Liver (tissue), 9 donors: ENCODE results near the gene FGFRL1. TPM values are rescaled to one million over a fixed set of nuclear protein-coding genes. Genes with fewer than 3 reads are reported as not detected.

Source experiments
- DNase-seq: peaks from one replicate; pipeline ENCODE4 v3.0.0-alpha.2; 2017; ENCODE audit warnings: low spot score
- H3K27ac ChIP-seq, 2 donors: one replicate each; pipeline ENCODE4 v1.7.0; 2013; ENCODE audit warnings: inconsistent platforms in 2 of 2, low read length in 2 of 2, control low read depth in 1 of 2, low read depth in 1 of 2, mild to moderate bottlenecking in 1 of 2
- H3K27me3 ChIP-seq, 4 donors: one replicate each; pipeline versions ENCODE4 v1.6.1 to v1.7.0; 2013; ENCODE audit warnings: low read length in 3 of 4, inconsistent platforms in 1 of 4, mild to moderate bottlenecking in 1 of 4, moderate library complexity in 1 of 4; ENCODE audit not compliant: control insufficient read depth in 4 of 4, insufficient read depth in 4 of 4
- H3K36me3 ChIP-seq, 4 donors: one replicate each; pipeline versions ENCODE4 v1.6.1 to v1.7.0; 2013; ENCODE audit warnings: low read length in 3 of 4, mild to moderate bottlenecking in 3 of 4, low read depth in 1 of 4, moderate library complexity in 1 of 4; ENCODE audit not compliant: control insufficient read depth in 4 of 4, insufficient read depth in 3 of 4
- H3K4me1 ChIP-seq, 4 donors: one replicate each; pipeline versions ENCODE4 v1.6.1 to v1.7.0; 2013; ENCODE audit warnings: low read length in 3 of 4, mild to moderate bottlenecking in 3 of 4, moderate library complexity in 1 of 4; ENCODE audit not compliant: control insufficient read depth in 4 of 4, insufficient read depth in 4 of 4
- H3K4me3 ChIP-seq, 3 donors: one replicate each; pipeline versions ENCODE4 v1.6.1 to v1.7.0; 2013; ENCODE audit warnings: low read length in 3 of 3, control low read depth in 1 of 3, low read depth in 1 of 3, mild to moderate bottlenecking in 1 of 3
- H3K9ac ChIP-seq, 2 donors: one replicate each; pipeline ENCODE4 v1.7.0; 2013; ENCODE audit warnings: low read length in 2 of 2, mild to moderate bottlenecking in 2 of 2, moderate library complexity in 2 of 2, control low read depth in 1 of 2, low read depth in 1 of 2
- H3K9me3 ChIP-seq, 4 donors: one replicate each; pipeline versions ENCODE4 v1.6.1 to v1.7.0; 2013; ENCODE audit warnings: low read length in 3 of 4; ENCODE audit not compliant: control insufficient read depth in 4 of 4
- ATF3 ChIP-seq: IDR thresholded peaks from 2 replicates; pipeline ENCODE4 v1.6.1; 2016; ENCODE audit warnings: antibody characterized with exemption
- CTCF ChIP-seq: fragments of 150-350 bp; IDR thresholded peaks from 2 replicates; pipeline ENCODE4 v1.5.1; 2017; ENCODE audit warnings: improper control_type of control experiment, low read depth, low read length; ENCODE audit not compliant: missing input control
- EGR1 ChIP-seq, 2 donors: IDR thresholded peaks; 2 replicates each; pipeline ENCODE4 v1.6.1; 2016 to 2018; ENCODE audit warnings: antibody characterized with exemption in 2 of 2, low read depth in 2 of 2
- FOXA1 ChIP-seq: IDR thresholded peaks from 2 replicates; pipeline ENCODE4 v1.6.1; 2016; ENCODE audit warnings: antibody characterized with exemption
- FOXA2 ChIP-seq: IDR thresholded peaks from 2 replicates; pipeline ENCODE4 v1.6.1; 2016; ENCODE audit warnings: antibody characterized with exemption
- GABPA ChIP-seq, 2 donors: IDR thresholded peaks in 1 of 2; conservative IDR thresholded peaks in 1 of 2; 2 replicates each; pipeline ENCODE4 v1.6.1; 2016; ENCODE audit warnings: antibody characterized with exemption in 2 of 2, mild to moderate bottlenecking in 1 of 2, moderate library complexity in 1 of 2
- HNF4A ChIP-seq, 2 donors: conservative IDR thresholded peaks; 2 replicates each; pipeline ENCODE4 v1.6.1; 2016; ENCODE audit warnings: antibody characterized with exemption in 2 of 2, mild to moderate bottlenecking in 2 of 2
- HNF4G ChIP-seq: IDR thresholded peaks from 2 replicates; pipeline ENCODE4 v1.6.1; 2016; ENCODE audit warnings: antibody characterized with exemption
- JUND ChIP-seq, 2 donors: IDR thresholded peaks; 2 replicates each; pipeline ENCODE4 v1.6.1; 2016; ENCODE audit warnings: antibody characterized with exemption in 2 of 2
- MAX ChIP-seq: IDR thresholded peaks from 2 replicates; pipeline ENCODE4 v1.6.1; 2016; ENCODE audit warnings: antibody characterized with exemption
- NR2F2 ChIP-seq: IDR thresholded peaks from 2 replicates; pipeline ENCODE4 v1.6.1; 2016; ENCODE audit warnings: antibody characterized with exemption
- RAD21 ChIP-seq, 2 donors: IDR thresholded peaks; 2 replicates each; pipeline ENCODE4 v1.6.1; 2016; ENCODE audit warnings: antibody characterized with exemption in 2 of 2, mild to moderate bottlenecking in 2 of 2
- REST ChIP-seq: IDR thresholded peaks from 2 replicates; pipeline ENCODE4 v1.6.1; 2016; ENCODE audit warnings: antibody characterized with exemption, mild to moderate bottlenecking
- RXRA ChIP-seq, 2 donors: IDR thresholded peaks; 2 replicates each; pipeline ENCODE4 v1.6.1; 2017 to 2018; ENCODE audit warnings: antibody characterized with exemption in 2 of 2, mild to moderate bottlenecking in 1 of 2
- SP1 ChIP-seq: IDR thresholded peaks from 2 replicates; pipeline ENCODE4 v1.6.1; 2018; ENCODE audit warnings: antibody characterized with exemption, mild to moderate bottlenecking
- TAF1 ChIP-seq: conservative IDR thresholded peaks from 2 replicates; pipeline ENCODE4 v1.6.1; 2016; ENCODE audit warnings: antibody characterized with exemption, mild to moderate bottlenecking
- YY1 ChIP-seq: IDR thresholded peaks from 2 replicates; pipeline ENCODE4 v1.6.1; 2016; ENCODE audit warnings: antibody characterized with exemption, mild to moderate bottlenecking
- ZBTB33 ChIP-seq: IDR thresholded peaks from 2 replicates; pipeline ENCODE4 v1.6.1; 2016; ENCODE audit warnings: antibody characterized with exemption
- WGBS: extraction: QIAGEN DNeasy Blood & Tissue Kit; methylation state at CpG from one replicate; pipeline ENCODE4 v1.1.7; 2013; 5-methylcytosine and 5-hydroxymethylcytosine counted together
- polyA plus RNA-seq, 2 donors: library from polyadenylated mRNA; stranded (reverse) in 1 of 2; unstranded in 1 of 2; fragments of 200-250 nt in 1 of 2; fragments of >200 nt in 1 of 2; fragmentation: Nextera tagmentation in 1 of 2; extraction: Ambion mirVana in 1 of 2; gene quantifications; one replicate each; pipeline versions ENCODE4 v1.2.1 to v1.2.3, GENCODE V29; 2013 to 2015
- total RNA-seq, 2 donors: library from RNA; depleted of rRNA; stranded (reverse); fragments of >200 nt; gene quantifications; one replicate each; pipeline ENCODE4 v1.2.3, GENCODE V29; 2014
- donor health status: healthy.
- donor health status: healthy.
- donor health status: healthy.
- donor health status: healthy.
- donor health status: healthy.

Gene FGFRL1
- total and polyA plus RNA-seq, 4 donors = 14.2 to 49.1 (median 22.4) TPM

- Histone ChIP-seq H3K4me3 (no peak overlapping the region), H3K9ac (no peak overlapping the region), H3K27me3 (peaks cover 0 to 15% (median 4%) of the 10 kb centered on the region in 4 donors), H3K36me3 (no peaks in the 10 kb centered on the region), H3K9me3 (no peaks in the 10 kb centered on the region), H3K4me1 (no peaks in the 10 kb centered on the region), H3K27ac (no peak overlapping the region)
- no peak for DNase-seq
- 69% methylated on average over 16 of the region's 16 CpGs for WGBS
- TF ChIP-seq FOXA1 (no peak), TAF1 (no peak)
Observed at GRCh38 chr4:1058997-1059665, 47.7 kb downstream of the FGFRL1 start.

GRCh38 chr4:1060121-1060520 lies 48.7 kb downstream of the FGFRL1 start:
- H3K4me1 ChIP-seq = no peaks in the 10 kb centered on the region
- H3K27me3 ChIP-seq = peaks cover 0 to 15% (median 4%) of the 10 kb centered on the region in 4 donors
- H3K36me3 ChIP-seq = no peaks in the 10 kb centered on the region
- H3K9me3 ChIP-seq = no peaks in the 10 kb centered on the region
- no peak overlapping the region for H3K9ac ChIP-seq
- H3K4me3 ChIP-seq = no peak overlapping the region
- WGBS = 76% methylated on average over 10 of the region's 10 CpGs
- no peak for TF ChIP-seq RXRA (IDR thresholded peaks at IDR 0.05)
- TF ChIP-seq HNF4G = no peak
- no peak for TF ChIP-seq ZBTB33
- TF ChIP-seq EGR1 (IDR thresholded peaks at IDR 0.05; ENCODE audit: low read depth in 2 of 2) = no peak
- no peak for TF ChIP-seq SP1
- TF ChIP-seq REST = no peak
- TF ChIP-seq GABPA (IDR thresholded peaks at IDR 0.05 in 1 of 2, conservative IDR thresholded peaks at IDR 0.05 in 1 of 2) = no peak
- no peak for TF ChIP-seq JUND (IDR thresholded peaks at IDR 0.05)
- TF ChIP-seq FOXA1 = no peak
- TF ChIP-seq ATF3 = no peak
- TF ChIP-seq CTCF = no peak
- TF ChIP-seq YY1 = no peak
- TF ChIP-seq TAF1 = no peak
- no peak for TF ChIP-seq MAX
- TF ChIP-seq HNF4A (conservative IDR thresholded peaks at IDR 0.05) = no peak
- no peak for TF ChIP-seq RAD21 (IDR thresholded peaks at IDR 0.05)
- TF ChIP-seq FOXA2 = no peak
- no peak for TF ChIP-seq NR2F2
- H3K27ac ChIP-seq = no peak overlapping the region
- DNase-seq = no peak
